ENCODE data around the gene INPP4B. TPM values are rescaled to one million over a fixed set of nuclear protein-coding genes. Genes with fewer than 3 reads are reported as not detected.
A peak's percentile ranks its signal among the peaks of the same experiment; 100 is the strongest.

The INPP4B gene
- total and polyA plus RNA-seq, 2 of the 4 experiments (the other 2 are of a cell fraction) = 1.8 to 14.0 TPM

- BruUV-seq (replicated peaks) = no TSS peak
- 0 out of 4 replicates have a peak, but pooled peaks cover 0 to under 1% of the 10 kb centered on the region in 2 experiments for H3K79me1 ChIP-seq (ENCODE audit: low read depth in 1 of 2, low read length in 2 of 2)
These were observed 462.7 kb downstream of the INPP4B start for GRCh38 chr4:142383354-142383753.

More at GRCh38 chr4:142383354-142383753, 462.7 kb downstream of the INPP4B start:
- H3K9me3 ChIP-seq (ENCODE audit: control insufficient read depth, insufficient read depth, low read length) = no peaks in the 10 kb centered on the region
- in situ Hi-C loops (cut with MboI; ENCODE audit: low sequenced_read_pairs) (no loop called here), intact Hi-C loops (cut with micrococcal nuclease) (no loop called here), dilution Hi-C loops (cut with HindIII; ENCODE audit: low sequenced_read_pairs, unreplicated experiment) (no loop called here)
- no peak for DNase-seq
- H3K27ac ChIP-seq (ENCODE audit: insufficient read depth, low read length) = no peak overlapping the region
- no peak overlapping the region for H2BK120ac ChIP-seq (ENCODE audit: low read depth, low read length)
- no peak overlapping the region for H3K23ac ChIP-seq (ENCODE audit: low read depth, low read length)
- H4K20me1 ChIP-seq (ENCODE audit: insufficient read depth, low read length) = no peaks in the 10 kb centered on the region
- no peak overlapping the region for H2AK5ac ChIP-seq (ENCODE audit: low read depth, low read length)
- H3K27me3 ChIP-seq (ENCODE audit: control insufficient read depth, insufficient read depth, low read length) = no peaks in the 10 kb centered on the region
- H3K4me2 ChIP-seq (ENCODE audit: low read depth, low read length) = no peak overlapping the region
- no peak for ATAC-seq (ENCODE audit: low read depth)
- TF ChIP-seq RFX5 (IDR thresholded peaks at IDR 0.05; ENCODE audit: low read depth, low read length) (no peak), ELK1 (IDR thresholded peaks at IDR 0.05; ENCODE audit: borderline replicate concordance, low read depth, low read length) (no peak), USF2 (IDR thresholded peaks at IDR 0.05; ENCODE audit: low read depth, low read length) (no peak), RCOR1 (IDR thresholded peaks at IDR 0.05; ENCODE audit: insufficient replicate concordance, low read length) (no peak), POLR2A (IDR thresholded peaks at IDR 0.05; ENCODE audit: low read depth, low read length) (no peak), RAD21 (IDR thresholded peaks at IDR 0.05; ENCODE audit: low read length) (no peak), CEBPB (IDR thresholded peaks at IDR 0.05; ENCODE audit: low read depth, low read length) (no peak)
- no peak overlapping the region for H2BK5ac ChIP-seq (ENCODE audit: low read depth, low read length, poor library complexity, severe bottlenecking)
- no peak overlapping the region for H4K91ac ChIP-seq (ENCODE audit: insufficient read depth, low read depth, low read length)
- H3K4me3 ChIP-seq (ENCODE audit: insufficient read depth, low read depth, low read length) = no peak overlapping the region
- no peak overlapping the region for H4K5ac ChIP-seq (ENCODE audit: low read depth, low read length)
- no peak overlapping the region for H2BK20ac ChIP-seq (ENCODE audit: low read depth, low read length)
- no peak overlapping the region for H2AFZ ChIP-seq (replicated peaks; ENCODE audit: low read length, poor library complexity)
- POLR2A ChIA-PET (ENCODE audit: unreplicated experiment) = no interaction called here
- H2BK15ac ChIP-seq (ENCODE audit: low read depth, low read length) = 0 out of 3 replicates have a peak overlapping the region, but pooled peaks have one; percentile 29
- CTCF ChIA-PET = no interaction called here
- no peak overlapping the region for H4K8ac ChIP-seq (ENCODE audit: low read depth in 2 of 2, low read length in 2 of 2)
- no peak overlapping the region for H3K14ac ChIP-seq (replicated peaks; ENCODE audit: low read depth, low read length)
- peaks cover 5% of the 10 kb centered on the region for H3K9me1 ChIP-seq (ENCODE audit: insufficient read depth, low read length)
- H3K9ac ChIP-seq (ENCODE audit: low read depth, low read length) = no peak overlapping the region
- H2AK9ac ChIP-seq (replicated peaks; ENCODE audit: low read depth, low read length, poor library complexity) = no peak overlapping the region
- no peak overlapping the region; the same call in 1 of the 2 replicates for H3K4ac ChIP-seq (ENCODE audit: low read depth, low read length)
- H3K4me1 ChIP-seq (ENCODE audit: control insufficient read depth, insufficient read depth, low read length) = peaks cover 9% of the 10 kb centered on the region
- peak overlapping the region; percentile 13; the same call in 1 of the 2 replicates for H3K18ac ChIP-seq (ENCODE audit: low read depth, low read length)
- H3K36me3 ChIP-seq (ENCODE audit: control insufficient read depth, insufficient read depth, low read length) = 0 out of 2 replicates have a peak, but pooled peaks cover 2% of the 10 kb centered on the region
- H3K56ac ChIP-seq (ENCODE audit: extremely low read depth, insufficient read depth, low read length) = no peak overlapping the region
